Endodermal cell (in vitro differentiated cells): Measurements from ENCODE around the gene SEMA3G. TPM values are rescaled to one million over a fixed set of nuclear protein-coding genes. Genes with fewer than 3 reads are reported as not detected.
A peak's percentile ranks its signal among the peaks of the same experiment; 100 is the strongest.

Experiments used
- DNase-seq: peaks from one replicate; pipeline ENCODE4 v3.0.0-alpha.2; 2017
- H3K27ac ChIP-seq: 2 replicates; pipeline ENCODE4 v1.5.1; 2013; ENCODE audit warnings: mild to moderate bottlenecking, low read depth, low read length, moderate library complexity
- H3K27me3 ChIP-seq: 2 replicates; pipeline ENCODE4 v1.6.1; 2013; ENCODE audit warnings: mild to moderate bottlenecking, low read length, moderate library complexity; ENCODE audit not compliant: insufficient read depth, control insufficient read depth, poor library complexity, severe bottlenecking
- H3K36me3 ChIP-seq: 2 replicates; pipeline ENCODE4 v1.7.0; 2013; ENCODE audit warnings: mild to moderate bottlenecking, low read length, moderate library complexity; ENCODE audit not compliant: control insufficient read depth, insufficient read depth
- H3K4me1 ChIP-seq: one replicate; pipeline ENCODE4 v1.7.0; 2013; ENCODE audit warnings: low read length; ENCODE audit not compliant: control insufficient read depth, insufficient read depth
- H3K4me3 ChIP-seq: 2 replicates; pipeline ENCODE4 v1.5.1; 2013; ENCODE audit warnings: mild to moderate bottlenecking, low read length, moderate library complexity
- H3K9ac ChIP-seq: 2 replicates; pipeline ENCODE4 v1.6.1; 2013; ENCODE audit warnings: mild to moderate bottlenecking, low read length, moderate library complexity; ENCODE audit not compliant: poor library complexity, severe bottlenecking; ENCODE audit errors: extremely low read depth
- H3K9me3 ChIP-seq: 2 replicates; pipeline ENCODE4 v1.6.1; 2013; ENCODE audit warnings: mild to moderate bottlenecking, low read length, moderate library complexity; ENCODE audit not compliant: control insufficient read depth
- H3K27ac Mint-ChIP-seq: 2 replicates; pipeline ENCODE4 v1.8.0; 2020; ENCODE audit warnings: mixed read lengths
- H3K27me3 Mint-ChIP-seq: 2 replicates; pipeline ENCODE4 v1.8.0; 2021; ENCODE audit warnings: mild to moderate bottlenecking, mixed read lengths; ENCODE audit not compliant: insufficient read depth
- H3K36me3 Mint-ChIP-seq: 2 replicates; pipeline ENCODE4 v1.8.0; 2020; ENCODE audit warnings: low read depth, mixed read lengths
- H3K4me1 Mint-ChIP-seq: 2 replicates; pipeline ENCODE4 v1.8.0; 2020; ENCODE audit warnings: mixed read lengths
- H3K4me3 Mint-ChIP-seq: 2 replicates; pipeline ENCODE4 v1.8.0; 2020; ENCODE audit warnings: mild to moderate bottlenecking, moderate library complexity, mixed read lengths
- H3K9me3 Mint-ChIP-seq: 2 replicates; pipeline ENCODE4 v1.8.0; 2020; ENCODE audit warnings: mild to moderate bottlenecking, mixed read lengths
- CTCF ChIP-seq: fragments of 200-600 bp; sonication (generic); conservative IDR thresholded peaks from 2 replicates; pipeline ENCODE4 v1.5.0; 2021; ENCODE audit warnings: antibody characterized with exemption, mild to moderate bottlenecking
- WGBS, 2 experiments: methylation state at CpG; one replicate each; pipeline versions ENCODE4 v1.1.5 to v1.1.7; 2013; ENCODE audit warnings: missing lambda C conversion rate in 2 of 2, mixed read lengths in 1 of 2; ENCODE audit not compliant: insufficient coverage in 1 of 2, insufficient read length in 1 of 2; 5-methylcytosine and 5-hydroxymethylcytosine counted together
- total RNA-seq, 2 donors: library from RNA; stranded (reverse); fragmentation: NEBNext Ultra II Directional in 1 of 2; extraction: Animal tissue kit (Norgen Biotek cat#: 25700) in 1 of 2; gene quantifications; 2 replicates in 1 of 2; 3 replicates in 1 of 2; pipeline ENCODE4 v1.2.1, GENCODE V29; 2021

The SEMA3G gene
- total RNA-seq, 2 donors from 2014 or later = 2.5 to 8.6 TPM

- TF ChIP-seq CTCF = no peak
- no peaks in the 10 kb centered on the region for H3K27me3 ChIP-seq
- no peaks in the 10 kb centered on the region for H3K27me3 Mint-ChIP-seq
- DNase-seq = peak; percentile 30
- H3K36me3 Mint-ChIP-seq = no peaks in the 10 kb centered on the region
- H3K9me3 Mint-ChIP-seq = no peaks in the 10 kb centered on the region
- no peak overlapping the region for H3K9ac ChIP-seq
- H3K9me3 ChIP-seq = no peaks in the 10 kb centered on the region
- H3K36me3 ChIP-seq = no peaks in the 10 kb centered on the region
- H3K4me1 ChIP-seq = peaks cover 12% of the 10 kb centered on the region
- no peak overlapping the region for H3K27ac Mint-ChIP-seq
- H3K4me1 Mint-ChIP-seq = peaks cover 29% of the 10 kb centered on the region
- 92% methylated on average over 8 to 10 of the region's 10 CpGs for WGBS, 2 experiments
- H3K27ac ChIP-seq = no peak overlapping the region
- no peak overlapping the region for H3K4me3 ChIP-seq
- no peak overlapping the region for H3K4me3 Mint-ChIP-seq
Measured at GRCh38 chr3:52431459-52432223, 13.3 kb downstream of the SEMA3G start.

GRCh38 chr3:52430416-52430810 lies 14.5 kb downstream of the SEMA3G start:
- no peak for DNase-seq
- WGBS, 2 experiments = 86 to 92% methylated on average over 4 to 9 of the region's 9 CpGs
- no peak overlapping the region for H3K27ac Mint-ChIP-seq
- H3K4me1 Mint-ChIP-seq = peaks cover 29% of the 10 kb centered on the region
- H3K4me3 ChIP-seq = no peak overlapping the region
- H3K9me3 Mint-ChIP-seq = no peaks in the 10 kb centered on the region
- H3K4me3 Mint-ChIP-seq = no peak overlapping the region
- no peaks in the 10 kb centered on the region for H3K36me3 ChIP-seq
- H3K36me3 Mint-ChIP-seq = no peaks in the 10 kb centered on the region
- H3K9me3 ChIP-seq = no peaks in the 10 kb centered on the region
- no peaks in the 10 kb centered on the region for H3K27me3 Mint-ChIP-seq
- H3K4me1 ChIP-seq = peaks cover 12% of the 10 kb centered on the region
- no peak for TF ChIP-seq CTCF
- no peak overlapping the region for H3K27ac ChIP-seq
- H3K9ac ChIP-seq = no peak overlapping the region
- H3K27me3 ChIP-seq = no peaks in the 10 kb centered on the region

- H3K27me3 ChIP-seq = no peaks in the 10 kb centered on the region
Measured at GRCh38 chr3:52429779-52430415, 15.0 kb downstream of the SEMA3G start.

More at GRCh38 chr3:52429779-52430415, 15.0 kb downstream of the SEMA3G start:
- Histone ChIP-seq H3K9me3 (no peaks in the 10 kb centered on the region), H3K36me3 (no peaks in the 10 kb centered on the region), H3K27ac (no peak overlapping the region), H3K4me3 (no peak overlapping the region), H3K9ac (no peak overlapping the region), H3K4me1 (peaks cover 12% of the 10 kb centered on the region)
- Mint-ChIP-seq H3K4me1 (peaks cover 29% of the 10 kb centered on the region), H3K4me3 (no peak overlapping the region), H3K27me3 (no peaks in the 10 kb centered on the region), H3K36me3 (no peaks in the 10 kb centered on the region), H3K27ac (no peak overlapping the region), H3K9me3 (no peaks in the 10 kb centered on the region)
- no peak for TF ChIP-seq CTCF
- DNase-seq = no peak
- WGBS, 2 experiments = 89 to 93% methylated on average over 6 to 7 of the region's 7 CpGs
